ENCODE measurements around the gene INPP5D.
"Not testable (repeated sequence)": the region's sequence is repeated elsewhere in the genome, so short reads cannot be mapped to it uniquely, and the experiment has no call there.

INPP5D gene

DNA sequence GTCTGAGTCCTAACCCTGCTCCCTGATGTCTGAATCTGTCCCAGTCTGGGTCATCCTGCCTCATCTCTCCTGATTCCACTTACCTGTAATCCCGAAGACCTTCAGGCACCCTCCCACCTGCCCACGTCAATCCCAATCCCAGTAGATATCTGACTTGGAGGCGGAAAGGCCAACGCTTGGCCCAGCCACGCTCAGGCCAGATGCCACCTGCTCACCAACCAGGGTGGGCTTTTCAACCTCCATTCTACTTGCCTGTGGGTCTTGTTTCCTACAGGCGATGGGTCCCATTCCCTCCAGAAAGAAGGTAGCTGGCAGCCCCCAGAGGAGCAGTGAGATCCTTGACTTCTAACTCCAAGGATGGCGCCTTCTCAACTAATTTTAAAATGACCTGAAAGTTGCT lies 59.7 kb downstream of the INPP5D start:
- DNase-seq: no peak

- DNase-seq: no peak
Measured at GRCh38 chr2:233120459-233120858, 60.3 kb downstream of the INPP5D start.

DNA sequence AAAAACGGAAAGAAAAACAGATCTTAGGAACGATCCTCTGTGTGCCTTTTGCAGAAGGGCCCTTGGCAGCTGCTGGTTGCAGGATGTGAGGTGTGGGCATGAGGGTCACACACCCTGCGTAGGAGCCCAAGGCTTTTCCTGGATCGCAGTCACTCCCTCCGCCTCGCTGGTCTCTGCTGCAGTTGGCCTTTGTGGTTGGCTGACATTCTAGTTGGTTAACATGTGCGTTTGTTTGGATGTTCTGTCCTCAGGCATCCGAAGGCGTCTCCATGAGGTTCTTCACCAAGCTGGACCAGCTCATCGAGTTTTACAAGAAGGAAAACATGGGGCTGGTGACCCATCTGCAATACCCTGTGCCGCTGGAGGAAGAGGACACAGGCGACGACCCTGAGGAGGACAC lies 61.7 kb downstream of the INPP5D start:
- no peak for DNase-seq

- DNase-seq: no peak
Measured at GRCh38 chr2:233122541-233122940, 62.4 kb downstream of the INPP5D start.

DNA sequence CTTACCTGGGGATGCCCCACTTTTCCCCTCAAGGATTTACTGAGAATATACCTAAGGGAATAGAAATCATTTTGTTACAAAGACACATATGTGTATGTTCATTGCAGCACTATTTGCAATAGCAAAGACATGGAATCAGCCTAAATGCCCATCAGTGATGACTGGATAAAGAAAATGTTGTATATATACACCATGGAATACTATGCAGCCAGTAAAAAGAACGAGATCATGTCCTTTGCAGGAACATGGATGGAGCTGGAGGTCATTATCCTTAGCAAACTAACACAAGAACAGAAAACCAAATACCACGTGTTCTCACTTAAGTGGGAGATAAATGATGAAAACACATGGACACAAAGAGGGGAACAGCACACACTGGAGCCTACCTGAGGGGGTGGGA lies 63.4 kb downstream of the INPP5D start:
- DNase-seq: not testable (repeated sequence)

- DNase-seq: no peak
Measured at GRCh38 chr2:233124421-233125080, 64.4 kb downstream of the INPP5D start.

DNA sequence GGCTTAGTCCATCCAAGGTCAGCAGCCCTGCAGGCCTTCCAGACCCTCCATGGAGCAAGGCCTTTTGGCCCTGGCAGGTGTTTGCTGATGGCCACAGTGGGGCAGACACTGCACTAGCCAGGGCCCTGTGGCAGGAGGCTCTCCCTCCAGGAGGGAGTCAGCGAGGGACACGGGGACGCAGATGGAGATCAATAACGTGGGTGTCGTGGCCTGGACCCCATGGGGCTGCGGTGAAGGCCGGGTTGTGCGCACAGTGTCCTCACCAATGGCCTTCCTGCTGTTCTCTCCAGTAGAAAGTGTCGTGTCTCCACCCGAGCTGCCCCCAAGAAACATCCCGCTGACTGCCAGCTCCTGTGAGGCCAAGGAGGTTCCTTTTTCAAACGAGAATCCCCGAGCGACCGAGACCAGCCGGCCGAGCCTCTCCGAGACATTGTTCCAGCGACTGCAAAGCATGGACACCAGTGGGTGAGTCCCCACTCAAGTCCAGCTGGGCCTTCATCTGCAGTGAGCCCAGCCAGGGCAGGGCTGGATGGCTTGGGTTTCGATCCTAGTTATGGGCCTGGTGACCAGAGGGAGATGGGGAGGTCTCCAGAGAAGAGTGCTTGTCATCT lies 65.4 kb downstream of the INPP5D start:
- DNase-seq: no peak

GRCh38 chr2:233129351-233129978 lies 69.3 kb downstream of the INPP5D start:
- DNase-seq: no peak

DNA sequence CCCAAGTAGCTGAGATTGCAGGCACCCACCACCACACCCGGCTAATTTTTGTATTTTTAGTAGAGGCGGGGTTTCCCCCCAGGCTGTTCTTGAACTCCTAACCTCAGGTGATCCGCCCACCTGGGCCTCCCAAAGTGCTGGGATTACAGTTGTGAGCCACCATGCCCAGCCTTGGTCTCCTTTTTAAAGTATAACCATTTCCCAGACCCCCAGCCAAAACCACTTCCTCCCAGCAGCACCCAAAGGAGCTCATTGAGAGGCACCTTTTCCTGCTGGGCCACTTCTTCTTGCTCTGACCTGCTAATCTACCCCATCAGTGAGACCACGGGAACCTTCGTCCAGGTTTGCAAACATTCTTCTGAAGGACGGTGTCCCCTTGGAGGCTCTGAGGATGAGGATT lies 69.9 kb downstream of the INPP5D start:
- no peak for DNase-seq

DNA sequence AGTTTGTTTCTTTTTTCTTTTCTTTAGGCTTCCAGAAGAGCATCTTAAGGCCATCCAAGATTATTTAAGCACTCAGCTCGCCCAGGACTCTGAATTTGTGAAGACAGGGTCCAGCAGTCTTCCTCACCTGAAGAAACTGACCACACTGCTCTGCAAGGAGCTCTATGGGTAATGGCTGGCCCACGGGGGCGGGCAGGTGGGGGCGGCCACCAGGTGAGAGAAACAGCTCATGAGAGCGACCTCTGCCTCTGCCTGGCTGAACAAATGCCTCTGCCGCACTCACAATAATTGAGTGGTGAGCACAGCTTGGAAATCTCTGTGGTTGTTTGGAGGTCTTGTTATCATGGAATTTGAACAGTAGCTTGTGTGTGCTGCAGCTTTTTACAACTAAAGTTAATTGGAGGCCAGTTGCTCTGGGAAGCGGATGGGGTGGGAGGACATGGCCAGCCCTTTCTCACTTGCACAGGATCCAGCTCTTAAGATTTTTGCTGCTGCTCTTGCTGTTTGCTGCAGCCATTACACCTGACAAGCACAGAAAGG lies 70.4 kb downstream of the INPP5D start:
- peak; percentile 26 for DNase-seq

GRCh38 chr2:233131936-233132720 lies 72.0 kb downstream of the INPP5D start:
- no peak for DNase-seq

DNA sequence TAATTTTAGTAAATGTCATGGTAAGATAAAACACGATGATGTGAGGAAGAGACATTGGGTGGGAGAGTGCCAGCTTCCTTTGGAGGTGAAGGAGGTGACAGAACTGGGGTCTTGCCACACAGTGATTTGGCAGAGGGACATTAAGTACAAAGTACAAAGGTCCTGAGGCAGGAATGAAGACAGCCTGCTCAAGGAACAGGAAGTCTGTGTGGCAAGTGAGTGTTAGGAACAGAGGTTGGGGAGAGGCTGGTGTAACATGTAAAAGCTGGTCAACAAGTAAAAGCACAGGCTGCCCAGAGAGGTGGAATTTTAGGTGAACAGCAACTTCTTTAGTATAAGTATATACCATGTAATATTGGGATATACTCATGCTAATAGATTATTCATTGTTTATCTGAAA lies 73.1 kb downstream of the INPP5D start:
- DNase-seq: no peak

DNA sequence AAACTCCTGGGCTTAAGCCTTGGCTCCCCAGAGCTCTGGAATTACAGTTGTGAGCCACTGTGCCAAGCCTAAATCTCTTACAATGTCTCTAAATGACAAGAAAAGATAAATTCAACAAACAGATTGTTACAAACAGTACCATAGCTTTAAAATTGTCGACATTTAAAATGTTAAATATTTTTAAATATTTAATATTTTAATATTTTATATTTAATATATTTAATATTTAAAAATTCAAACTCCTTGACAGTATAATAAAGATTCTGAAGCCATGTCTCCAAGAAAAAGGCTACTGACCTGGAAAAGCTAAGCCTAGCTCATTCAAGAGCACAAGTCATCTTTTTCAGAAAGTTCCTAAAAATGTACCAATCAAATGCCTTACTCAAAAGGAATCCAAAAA lies 75.3 kb downstream of the INPP5D start:
- DNase-seq: no peak

DNA sequence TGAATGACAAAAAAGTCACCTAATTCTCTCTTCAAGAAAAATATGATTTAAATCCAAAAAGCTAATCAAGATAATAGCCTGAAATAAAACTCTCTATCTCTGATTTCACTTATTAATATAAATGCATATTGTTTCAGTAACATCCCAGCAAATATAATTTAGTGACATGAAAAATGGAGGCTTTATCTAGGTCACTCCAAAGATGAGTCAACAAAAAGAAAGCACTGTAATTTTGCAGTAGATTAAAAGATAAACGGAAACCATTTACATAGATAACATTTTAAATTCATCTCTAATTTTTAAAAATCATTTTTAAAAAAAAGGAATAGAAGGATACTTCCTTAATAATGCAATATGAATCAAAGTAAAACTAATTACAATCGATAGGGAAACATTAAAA lies 76.9 kb downstream of the INPP5D start:
- no peak for DNase-seq

DNA sequence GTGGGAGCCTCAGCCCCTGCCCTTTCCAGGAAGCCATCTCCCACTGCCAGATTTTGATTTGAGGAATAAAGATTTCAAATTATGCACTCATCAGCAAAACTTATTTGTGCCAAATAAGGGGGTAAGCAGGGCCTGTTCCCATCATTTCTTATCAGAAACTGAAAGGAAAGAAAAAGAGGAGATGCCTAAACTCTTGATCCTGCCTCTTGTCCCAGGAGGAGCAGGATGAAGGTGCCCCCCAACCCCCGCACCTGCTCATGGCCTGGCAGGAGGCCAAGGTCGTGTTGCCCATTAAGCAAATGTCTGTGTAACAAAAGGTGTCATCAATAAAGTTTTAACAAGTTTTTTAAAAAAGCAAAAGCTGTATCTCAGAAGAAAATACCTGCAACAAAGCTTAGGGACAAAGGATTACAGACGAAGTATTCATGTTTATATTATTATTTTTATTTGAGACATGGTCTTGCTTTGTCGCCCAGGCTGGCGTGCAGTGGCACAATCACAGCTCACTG lies 80.0 kb downstream of the INPP5D start:
- no peak for DNase-seq

DNA sequence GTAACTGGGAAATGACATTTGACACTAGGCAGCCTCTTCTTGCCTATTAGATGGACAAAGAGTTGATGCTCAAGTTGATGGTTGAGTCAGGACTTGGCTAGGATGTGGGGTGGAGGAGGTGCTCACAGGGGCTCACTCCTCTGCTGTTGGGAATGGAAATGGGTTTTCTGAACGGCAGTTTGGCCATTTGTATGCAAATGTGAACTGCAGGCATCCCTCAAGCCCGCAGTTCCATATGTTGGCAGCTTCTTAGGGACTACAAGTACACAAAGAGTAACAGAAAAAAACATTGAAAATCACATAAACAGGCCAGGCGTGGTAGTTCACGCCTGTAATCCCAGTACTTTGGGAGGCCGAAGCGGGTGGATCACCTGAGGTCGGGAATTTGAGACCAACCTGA lies 80.8 kb downstream of the INPP5D start:
- no peak for DNase-seq

- no peak for DNase-seq
Measured at GRCh38 chr2:233141901-233142300, 81.8 kb downstream of the INPP5D start.

- no peak for DNase-seq
Measured at GRCh38 chr2:233142355-233142897, 82.3 kb downstream of the INPP5D start.

- no peak for DNase-seq
Measured at GRCh38 chr2:233143700-233144331, 83.7 kb downstream of the INPP5D start.

GRCh38 chr2:233145726-233146125 lies 85.6 kb downstream of the INPP5D start:
- DNase-seq: no peak

GRCh38 chr2:233146194-233146593 lies 86.1 kb downstream of the INPP5D start:
- no peak for DNase-seq

- DNase-seq: no peak
Measured at GRCh38 chr2:233147136-233147828, 87.1 kb downstream of the INPP5D start.

Measured in NCI-H2227 treated with DMSO at 0.1 percent for 48 hours (cell line).